Measurements from ENCODE around the gene ATF7IP2. TPM values are rescaled to one million over a fixed set of nuclear protein-coding genes. Genes with fewer than 3 reads are reported as not detected.

Gene ATF7IP2
- total and polyA plus RNA-seq, 9 of the 15 experiments (the other 6 are each of a cell fraction or from before 2014, with no cell fraction given): 131 to 515 (median 196) TPM

DNA sequence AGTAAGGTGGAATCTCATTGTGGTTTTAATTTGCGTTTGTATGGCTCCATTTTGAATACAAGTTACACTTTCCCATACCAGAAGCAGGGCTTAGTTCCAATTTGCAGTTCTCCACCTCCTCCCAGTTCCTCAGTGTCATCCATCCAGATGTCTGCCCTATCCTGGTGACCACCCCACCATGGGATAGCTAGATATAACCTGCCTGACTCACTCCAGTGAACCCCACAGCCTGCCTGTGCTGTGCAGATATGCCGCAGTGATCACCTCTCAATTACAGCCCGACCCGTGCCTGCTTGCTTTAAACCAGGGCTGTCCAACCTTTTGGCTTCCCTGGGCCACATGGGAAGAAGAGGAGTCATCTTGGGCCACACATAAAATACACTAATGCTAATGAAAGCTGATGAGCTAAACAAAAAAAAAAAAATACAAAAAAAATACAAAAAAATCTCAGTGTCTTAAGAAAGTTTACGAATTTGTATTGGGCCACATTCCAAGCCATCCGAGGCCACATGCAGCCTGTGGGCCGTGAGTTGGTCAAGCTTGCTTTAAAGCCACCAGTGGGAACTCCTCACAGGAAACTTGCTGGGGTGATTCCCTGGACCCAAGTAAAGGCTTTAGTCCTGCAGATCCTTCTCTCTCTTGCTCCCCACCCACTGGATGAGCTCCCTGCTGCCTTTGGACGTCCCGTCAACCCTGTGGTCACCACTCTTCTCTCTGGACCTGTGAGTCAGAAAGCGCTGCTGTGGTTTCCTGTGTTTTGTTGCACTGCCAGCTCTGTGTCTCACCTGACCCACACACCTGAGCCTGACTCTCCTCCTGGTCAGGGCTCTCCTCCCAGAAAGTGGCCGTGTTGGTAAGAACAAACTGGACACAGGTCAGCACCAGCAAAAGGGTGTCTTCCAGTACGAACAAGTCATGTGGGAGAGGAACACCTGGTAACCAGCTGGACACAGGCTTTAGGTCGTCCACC lies 111.6 kb downstream of the ATF7IP2 start (continued):
- TF ChIP-seq, protein P1, sequence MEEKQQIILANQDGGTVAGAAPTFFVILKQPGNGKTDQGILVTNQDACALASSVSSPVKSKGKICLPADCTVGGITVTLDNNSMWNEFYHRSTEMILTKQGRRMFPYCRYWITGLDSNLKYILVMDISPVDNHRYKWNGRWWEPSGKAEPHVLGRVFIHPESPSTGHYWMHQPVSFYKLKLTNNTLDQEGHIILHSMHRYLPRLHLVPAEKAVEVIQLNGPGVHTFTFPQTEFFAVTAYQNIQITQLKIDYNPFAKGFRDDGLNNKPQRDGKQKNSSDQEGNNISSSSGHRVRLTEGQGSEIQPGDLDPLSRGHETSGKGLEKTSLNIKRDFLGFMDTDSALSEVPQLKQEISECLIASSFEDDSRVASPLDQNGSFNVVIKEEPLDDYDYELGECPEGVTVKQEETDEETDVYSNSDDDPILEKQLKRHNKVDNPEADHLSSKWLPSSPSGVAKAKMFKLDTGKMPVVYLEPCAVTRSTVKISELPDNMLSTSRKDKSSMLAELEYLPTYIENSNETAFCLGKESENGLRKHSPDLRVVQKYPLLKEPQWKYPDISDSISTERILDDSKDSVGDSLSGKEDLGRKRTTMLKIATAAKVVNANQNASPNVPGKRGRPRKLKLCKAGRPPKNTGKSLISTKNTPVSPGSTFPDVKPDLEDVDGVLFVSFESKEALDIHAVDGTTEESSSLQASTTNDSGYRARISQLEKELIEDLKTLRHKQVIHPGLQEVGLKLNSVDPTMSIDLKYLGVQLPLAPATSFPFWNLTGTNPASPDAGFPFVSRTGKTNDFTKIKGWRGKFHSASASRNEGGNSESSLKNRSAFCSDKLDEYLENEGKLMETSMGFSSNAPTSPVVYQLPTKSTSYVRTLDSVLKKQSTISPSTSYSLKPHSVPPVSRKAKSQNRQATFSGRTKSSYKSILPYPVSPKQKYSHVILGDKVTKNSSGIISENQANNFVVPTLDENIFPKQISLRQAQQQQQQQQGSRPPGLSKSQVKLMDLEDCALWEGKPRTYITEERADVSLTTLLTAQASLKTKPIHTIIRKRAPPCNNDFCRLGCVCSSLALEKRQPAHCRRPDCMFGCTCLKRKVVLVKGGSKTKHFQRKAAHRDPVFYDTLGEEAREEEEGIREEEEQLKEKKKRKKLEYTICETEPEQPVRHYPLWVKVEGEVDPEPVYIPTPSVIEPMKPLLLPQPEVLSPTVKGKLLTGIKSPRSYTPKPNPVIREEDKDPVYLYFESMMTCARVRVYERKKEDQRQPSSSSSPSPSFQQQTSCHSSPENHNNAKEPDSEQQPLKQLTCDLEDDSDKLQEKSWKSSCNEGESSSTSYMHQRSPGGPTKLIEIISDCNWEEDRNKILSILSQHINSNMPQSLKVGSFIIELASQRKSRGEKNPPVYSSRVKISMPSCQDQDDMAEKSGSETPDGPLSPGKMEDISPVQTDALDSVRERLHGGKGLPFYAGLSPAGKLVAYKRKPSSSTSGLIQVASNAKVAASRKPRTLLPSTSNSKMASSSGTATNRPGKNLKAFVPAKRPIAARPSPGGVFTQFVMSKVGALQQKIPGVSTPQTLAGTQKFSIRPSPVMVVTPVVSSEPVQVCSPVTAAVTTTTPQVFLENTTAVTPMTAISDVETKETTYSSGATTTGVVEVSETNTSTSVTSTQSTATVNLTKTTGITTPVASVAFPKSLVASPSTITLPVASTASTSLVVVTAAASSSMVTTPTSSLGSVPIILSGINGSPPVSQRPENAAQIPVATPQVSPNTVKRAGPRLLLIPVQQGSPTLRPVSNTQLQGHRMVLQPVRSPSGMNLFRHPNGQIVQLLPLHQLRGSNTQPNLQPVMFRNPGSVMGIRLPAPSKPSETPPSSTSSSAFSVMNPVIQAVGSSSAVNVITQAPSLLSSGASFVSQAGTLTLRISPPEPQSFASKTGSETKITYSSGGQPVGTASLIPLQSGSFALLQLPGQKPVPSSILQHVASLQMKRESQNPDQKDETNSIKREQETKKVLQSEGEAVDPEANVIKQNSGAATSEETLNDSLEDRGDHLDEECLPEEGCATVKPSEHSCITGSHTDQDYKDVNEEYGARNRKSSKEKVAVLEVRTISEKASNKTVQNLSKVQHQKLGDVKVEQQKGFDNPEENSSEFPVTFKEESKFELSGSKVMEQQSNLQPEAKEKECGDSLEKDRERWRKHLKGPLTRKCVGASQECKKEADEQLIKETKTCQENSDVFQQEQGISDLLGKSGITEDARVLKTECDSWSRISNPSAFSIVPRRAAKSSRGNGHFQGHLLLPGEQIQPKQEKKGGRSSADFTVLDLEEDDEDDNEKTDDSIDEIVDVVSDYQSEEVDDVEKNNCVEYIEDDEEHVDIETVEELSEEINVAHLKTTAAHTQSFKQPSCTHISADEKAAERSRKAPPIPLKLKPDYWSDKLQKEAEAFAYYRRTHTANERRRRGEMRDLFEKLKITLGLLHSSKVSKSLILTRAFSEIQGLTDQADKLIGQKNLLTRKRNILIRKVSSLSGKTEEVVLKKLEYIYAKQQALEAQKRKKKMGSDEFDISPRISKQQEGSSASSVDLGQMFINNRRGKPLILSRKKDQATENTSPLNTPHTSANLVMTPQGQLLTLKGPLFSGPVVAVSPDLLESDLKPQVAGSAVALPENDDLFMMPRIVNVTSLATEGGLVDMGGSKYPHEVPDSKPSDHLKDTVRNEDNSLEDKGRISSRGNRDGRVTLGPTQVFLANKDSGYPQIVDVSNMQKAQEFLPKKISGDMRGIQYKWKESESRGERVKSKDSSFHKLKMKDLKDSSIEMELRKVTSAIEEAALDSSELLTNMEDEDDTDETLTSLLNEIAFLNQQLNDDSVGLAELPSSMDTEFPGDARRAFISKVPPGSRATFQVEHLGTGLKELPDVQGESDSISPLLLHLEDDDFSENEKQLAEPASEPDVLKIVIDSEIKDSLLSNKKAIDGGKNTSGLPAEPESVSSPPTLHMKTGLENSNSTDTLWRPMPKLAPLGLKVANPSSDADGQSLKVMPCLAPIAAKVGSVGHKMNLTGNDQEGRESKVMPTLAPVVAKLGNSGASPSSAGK (IDR thresholded peaks at IDR 0.05): peak; percentile 53
- peak; percentile 95 for TF ChIP-seq BHLHE40 (IDR thresholded peaks at IDR 0.05; ENCODE audit: low read length)
- peak; percentile 93 for TF ChIP-seq EP300 (IDR thresholded peaks at IDR 0.05; ENCODE audit: low read length)
- peak; percentile 97 for TF ChIP-seq MTA2 (IDR thresholded peaks at IDR 0.05; ENCODE audit: low read depth)
- peak; percentile 87 for TF ChIP-seq SMAD4 (CRISPR knock-in tag; conservative IDR thresholded peaks at IDR 0.05)
- TF ChIP-seq, protein P2, sequence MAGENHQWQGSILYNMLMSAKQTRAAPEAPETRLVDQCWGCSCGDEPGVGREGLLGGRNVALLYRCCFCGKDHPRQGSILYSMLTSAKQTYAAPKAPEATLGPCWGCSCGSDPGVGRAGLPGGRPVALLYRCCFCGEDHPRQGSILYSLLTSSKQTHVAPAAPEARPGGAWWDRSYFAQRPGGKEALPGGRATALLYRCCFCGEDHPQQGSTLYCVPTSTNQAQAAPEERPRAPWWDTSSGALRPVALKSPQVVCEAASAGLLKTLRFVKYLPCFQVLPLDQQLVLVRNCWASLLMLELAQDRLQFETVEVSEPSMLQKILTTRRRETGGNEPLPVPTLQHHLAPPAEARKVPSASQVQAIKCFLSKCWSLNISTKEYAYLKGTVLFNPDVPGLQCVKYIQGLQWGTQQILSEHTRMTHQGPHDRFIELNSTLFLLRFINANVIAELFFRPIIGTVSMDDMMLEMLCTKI (IDR thresholded peaks at IDR 0.05; ENCODE audit: partially characterized antibody): no peak
- TF ChIP-seq CBFA2T3 (IDR thresholded peaks at IDR 0.05): peak; percentile 100
- peak; percentile 62; the same call in 1 of the 2 replicates for TF ChIP-seq MEF2A (IDR thresholded peaks at IDR 0.05; ENCODE audit: control insufficient read depth, low read depth, low read length)
- TF ChIP-seq KAT8 (IDR thresholded peaks at IDR 0.05; ENCODE audit: low read depth): no peak
- TF ChIP-seq NONO (IDR thresholded peaks at IDR 0.05; ENCODE audit: low read depth in 2 of 2, low read length in 1 of 2): 0 out of 4 replicates have a peak, but pooled peaks of 1 of the 2 experiments have one; percentile 55
- TF ChIP-seq RBBP5 (IDR thresholded peaks at IDR 0.05; ENCODE audit: borderline replicate concordance, insufficient read depth, low read length, poor library complexity, severe bottlenecking): no peak
- TF ChIP-seq PTBP1 (IDR thresholded peaks at IDR 0.05; ENCODE audit: low read depth, low read length): peak; percentile 71; the same call in 1 of the 2 replicates
- no peak for TF ChIP-seq CTBP1 (IDR thresholded peaks at IDR 0.05; ENCODE audit: borderline replicate concordance)
- peak; percentile 93 for TF ChIP-seq SMARCA4 (IDR thresholded peaks at IDR 0.05)
- no peak for TF ChIP-seq PHTF2 (CRISPR knock-in tag; IDR thresholded peaks at IDR 0.05)
